Measurements from ENCODE around the gene ANO3. TPM values are rescaled to one million over a fixed set of nuclear protein-coding genes. Genes with fewer than 3 reads are reported as not detected.

The ANO3 gene
- polyA plus RNA-seq (2011; rRNA removed): 0.02 and 0.06 TPM in 2 replicates
- polyA minus RNA-seq (2011; rRNA and poly(A)+ RNA removed): not detected in 2 replicates

DNA sequence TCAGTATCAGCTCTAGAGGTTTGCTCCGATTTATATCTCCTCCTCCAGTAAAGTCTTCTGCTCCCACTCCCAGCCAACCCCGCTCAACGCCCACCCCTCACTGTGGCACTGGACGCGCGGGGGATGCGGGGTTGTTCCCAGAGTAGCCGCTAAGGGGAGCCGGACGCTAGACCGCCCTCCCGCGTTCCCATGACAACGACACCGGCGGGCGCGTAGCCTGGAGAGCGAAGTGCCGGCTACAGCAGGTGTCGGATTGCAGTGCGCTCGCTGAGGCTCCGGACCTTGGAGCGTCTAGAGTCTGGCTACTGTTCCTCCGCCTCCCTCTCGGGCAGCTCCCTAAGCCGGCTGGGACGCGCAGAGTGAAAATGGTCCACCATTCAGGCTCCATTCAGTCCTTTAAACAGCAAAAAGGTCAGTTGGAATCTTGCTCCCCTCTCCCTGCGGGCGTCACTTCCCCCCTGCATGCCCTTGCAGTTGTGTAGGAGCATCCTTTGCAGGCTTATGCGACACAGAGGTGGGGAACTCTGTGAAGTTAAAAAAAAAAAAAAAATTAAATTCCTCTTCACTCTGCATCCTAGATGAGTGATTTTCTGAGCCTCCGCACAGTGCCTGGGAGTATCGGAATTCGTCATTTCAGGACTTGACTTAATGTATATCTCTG, at the start of gene ANO3:
Gene ANO3 (plus strand): TSS at position 220 of the 661 bp plus-strand sequence. CDS start 146 bp downstream, at position 366.
- ChIA-PET POLR2A (no interaction called here), CTCF (interaction anchor here (0.5 to 1.8 kb wide), 10 partner anchors 14 to 948 kb away, joined by 3 to 5 read pairs (median 3); no protein-coding TSS in a partner anchor)
- peak within 1 kb of the TSS; percentile 45 for H3K4me3 ChIP-seq (ENCODE audit: low read depth, low read length)

GRCh38 chr11:26283852-26284408, 48.0 kb upstream of the ANO3 start:
- ChIA-PET CTCF (interaction anchor here (0.6 to 2.1 kb wide), 60 partner anchors 9 to 1212 kb away, joined by 3 to 27 read pairs (median 4); partner anchors contain the start of gene ANO3), POLR2A (interaction anchor here (0.5 kb wide), 1 partner anchor 22 kb away, joined by 3 read pairs; no protein-coding TSS in a partner anchor)
- Histone ChIP-seq H3K27ac (ENCODE audit: low read depth, low read length) (no peak overlapping the region), H3K4me3 (ENCODE audit: low read depth, low read length) (no peak overlapping the region), H3K27me3 (ENCODE audit: control insufficient read depth, insufficient read depth, low read length) (no peaks in the 10 kb centered on the region), H3K9me3 (ENCODE audit: control insufficient read depth, insufficient read depth, low read length) (no peaks in the 10 kb centered on the region)
- no peak for DNase-seq (ENCODE audit: low read depth, low spot score)
- TF ChIP-seq, protein P1, sequence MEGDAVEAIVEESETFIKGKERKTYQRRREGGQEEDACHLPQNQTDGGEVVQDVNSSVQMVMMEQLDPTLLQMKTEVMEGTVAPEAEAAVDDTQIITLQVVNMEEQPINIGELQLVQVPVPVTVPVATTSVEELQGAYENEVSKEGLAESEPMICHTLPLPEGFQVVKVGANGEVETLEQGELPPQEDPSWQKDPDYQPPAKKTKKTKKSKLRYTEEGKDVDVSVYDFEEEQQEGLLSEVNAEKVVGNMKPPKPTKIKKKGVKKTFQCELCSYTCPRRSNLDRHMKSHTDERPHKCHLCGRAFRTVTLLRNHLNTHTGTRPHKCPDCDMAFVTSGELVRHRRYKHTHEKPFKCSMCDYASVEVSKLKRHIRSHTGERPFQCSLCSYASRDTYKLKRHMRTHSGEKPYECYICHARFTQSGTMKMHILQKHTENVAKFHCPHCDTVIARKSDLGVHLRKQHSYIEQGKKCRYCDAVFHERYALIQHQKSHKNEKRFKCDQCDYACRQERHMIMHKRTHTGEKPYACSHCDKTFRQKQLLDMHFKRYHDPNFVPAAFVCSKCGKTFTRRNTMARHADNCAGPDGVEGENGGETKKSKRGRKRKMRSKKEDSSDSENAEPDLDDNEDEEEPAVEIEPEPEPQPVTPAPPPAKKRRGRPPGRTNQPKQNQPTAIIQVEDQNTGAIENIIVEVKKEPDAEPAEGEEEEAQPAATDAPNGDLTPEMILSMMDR (IDR thresholded peaks at IDR 0.05; ENCODE audit: low read depth, low read length): no peak

More for the DNA sequence above, at the start of gene ANO3:
- peak; percentile 50 for DNase-seq (ENCODE audit: low read depth, low spot score)
- TF ChIP-seq, protein P1 (IDR thresholded peaks at IDR 0.05; ENCODE audit: low read depth, low read length): peak; percentile 75
- Histone ChIP-seq H3K27ac (ENCODE audit: low read depth, low read length) (no peak within 1 kb of the TSS), H3K27me3 (ENCODE audit: control insufficient read depth, insufficient read depth, low read length) (no peaks in the 10 kb centered on the region), H3K9me3 (ENCODE audit: control insufficient read depth, insufficient read depth, low read length) (no peaks in the 10 kb centered on the region)

- TF ChIP-seq, protein P1 (IDR thresholded peaks at IDR 0.05; ENCODE audit: low read depth, low read length): no peak
- Histone ChIP-seq H3K9me3 (ENCODE audit: control insufficient read depth, insufficient read depth, low read length) (no peaks in the 10 kb centered on the region), H3K27me3 (ENCODE audit: control insufficient read depth, insufficient read depth, low read length) (no peaks in the 10 kb centered on the region), H3K27ac (ENCODE audit: low read depth, low read length) (no peak overlapping the region), H3K4me3 (ENCODE audit: low read depth, low read length) (no peak overlapping the region)
- no peak for DNase-seq (ENCODE audit: low read depth, low spot score)
- ChIA-PET CTCF (interaction anchor here (0.6 to 2.2 kb wide), 8 partner anchors 10 to 365 kb away, joined by 3 to 26 read pairs (median 5); no protein-coding TSS in a partner anchor), POLR2A (no interaction called here)
Observed at GRCh38 chr11:26285608-26286007, 46.3 kb upstream of the ANO3 start.

- H3K4me3 ChIP-seq (ENCODE audit: low read depth, low read length): no peak overlapping the region
- CTCF ChIA-PET: interaction anchor here (0.6 to 2.2 kb wide), 18 partner anchors 9 to 871 kb away, joined by 3 to 26 read pairs (median 4); no protein-coding TSS in a partner anchor
- TF ChIP-seq, protein P1 (IDR thresholded peaks at IDR 0.05; ENCODE audit: low read depth, low read length): peak; percentile 56
- no peak for DNase-seq (ENCODE audit: low read depth, low spot score)
- no peak overlapping the region for H3K27ac ChIP-seq (ENCODE audit: low read depth, low read length)
- no peaks in the 10 kb centered on the region for H3K9me3 ChIP-seq (ENCODE audit: control insufficient read depth, insufficient read depth, low read length)
- POLR2A ChIA-PET: no interaction called here
- H3K27me3 ChIP-seq (ENCODE audit: control insufficient read depth, insufficient read depth, low read length): no peaks in the 10 kb centered on the region
Observed at GRCh38 chr11:26286472-26287066, 45.4 kb upstream of the ANO3 start.

All from AG04450 (cell line).